HG03139 (cell line): ENCODE measurements around the gene CPNE2.
"Not testable (repeated sequence)": the region's sequence is repeated elsewhere in the genome, so short reads cannot be mapped to it uniquely, and the experiment has no call there.

ENCODE experiments used
- ATAC-seq: cut with Tn5 transposase; IDR thresholded peaks from one replicate; pipeline ENCODE4 v1.9.1; 2021; ENCODE audit not compliant: unreplicated experiment

The CPNE2 gene

GRCh38 chr16:57069635-57070370, 22.6 kb upstream of the CPNE2 start:
- ATAC-seq = no peak

DNA sequence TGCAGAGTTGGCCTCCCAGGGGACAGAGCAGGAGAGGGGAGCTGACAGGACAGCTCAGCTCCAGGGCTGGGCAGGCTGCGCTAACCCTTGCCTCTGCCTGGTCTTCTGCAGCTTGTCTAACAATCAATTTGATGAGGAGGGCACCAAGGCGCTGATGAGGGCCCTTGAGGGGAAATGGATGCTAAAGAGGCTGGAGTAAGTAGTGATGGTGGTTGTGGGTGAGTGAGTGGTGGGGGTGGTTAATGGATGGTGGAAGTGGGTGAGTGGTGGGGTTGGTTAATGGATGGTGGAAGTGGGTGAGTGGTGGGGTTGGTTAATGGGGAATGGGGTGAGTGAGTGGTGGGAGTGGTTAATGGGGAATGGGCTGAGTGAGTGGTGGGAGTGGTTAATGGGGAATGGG, 22.0 kb upstream of the CPNE2 start:
- no peak for ATAC-seq

- ATAC-seq = not testable (repeated sequence)
Observed at GRCh38 chr16:57071081-57071732, 21.2 kb upstream of the CPNE2 start.

GRCh38 chr16:57071831-57072582, 20.4 kb upstream of the CPNE2 start:
- no peak for ATAC-seq

- no peak for ATAC-seq
Observed at GRCh38 chr16:57072616-57073275, 19.6 kb upstream of the CPNE2 start.

DNA sequence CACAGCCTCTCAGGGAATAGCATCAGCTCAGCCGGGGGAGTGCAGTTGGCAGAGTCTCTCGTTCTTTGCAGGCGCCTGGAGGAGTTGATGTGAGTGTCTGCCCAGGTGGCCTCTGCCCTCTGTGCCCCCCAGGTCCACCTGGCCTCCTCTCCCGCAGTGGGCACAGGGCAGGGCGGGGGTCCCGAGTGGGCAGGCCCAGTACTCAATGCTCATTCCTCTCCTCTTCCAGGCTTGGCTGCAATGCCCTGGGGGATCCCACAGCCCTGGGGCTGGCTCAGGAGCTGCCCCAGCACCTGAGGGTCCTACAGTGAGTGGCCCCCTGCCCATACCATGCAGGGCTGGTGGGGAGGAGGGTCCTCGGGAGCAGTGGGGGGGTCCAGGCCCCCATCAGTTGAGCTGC, 14.7 kb upstream of the CPNE2 start:
- no peak for ATAC-seq

GRCh38 chr16:57081744-57082143, 10.6 kb upstream of the CPNE2 start:
- ATAC-seq = no peak

DNA sequence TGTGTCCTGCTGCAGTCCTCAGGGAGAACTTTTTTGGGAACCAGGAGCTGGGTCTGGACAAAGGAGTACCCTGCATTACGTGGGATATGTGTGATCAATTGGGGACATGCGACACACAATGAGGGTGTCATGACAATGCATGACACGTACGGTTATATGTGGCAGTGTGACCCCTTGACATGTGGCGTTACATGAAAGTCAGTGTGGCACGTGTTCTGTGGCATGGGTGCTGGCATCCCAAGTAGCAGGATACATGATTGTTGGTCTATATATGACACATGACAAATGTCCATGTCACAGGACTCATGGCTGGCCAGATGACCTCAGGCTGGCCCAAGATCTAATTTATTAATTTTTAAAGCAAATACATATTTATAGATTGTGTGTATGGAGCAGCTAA, 9.7 kb upstream of the CPNE2 start:
- no peak for ATAC-seq

GRCh38 chr16:57083485-57084126, 8.8 kb upstream of the CPNE2 start:
- no peak for ATAC-seq

- ATAC-seq = no peak
Observed at GRCh38 chr16:57084257-57084770, 8.1 kb upstream of the CPNE2 start.

GRCh38 chr16:57084996-57085395, 7.4 kb upstream of the CPNE2 start:
- ATAC-seq = no peak

DNA sequence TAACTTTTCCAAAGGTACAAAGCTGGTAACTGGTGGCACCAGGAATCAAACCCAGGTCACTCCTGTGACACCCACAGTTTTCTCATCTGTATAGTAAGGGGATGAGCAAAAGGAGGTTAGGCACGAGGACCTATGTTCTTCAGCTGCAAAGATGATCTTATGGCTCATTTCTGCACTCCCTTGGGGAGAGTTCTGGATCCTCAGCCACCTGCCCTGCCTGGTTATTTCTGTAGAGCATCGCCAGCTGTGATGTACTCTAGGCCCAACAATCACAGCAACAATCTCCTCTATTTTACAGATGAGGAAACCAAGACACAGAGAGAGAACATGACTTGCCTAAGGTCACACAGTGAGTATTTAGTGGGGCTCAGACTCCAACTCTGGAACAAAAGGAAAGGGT, 5.4 kb upstream of the CPNE2 start:
- no peak for ATAC-seq

DNA sequence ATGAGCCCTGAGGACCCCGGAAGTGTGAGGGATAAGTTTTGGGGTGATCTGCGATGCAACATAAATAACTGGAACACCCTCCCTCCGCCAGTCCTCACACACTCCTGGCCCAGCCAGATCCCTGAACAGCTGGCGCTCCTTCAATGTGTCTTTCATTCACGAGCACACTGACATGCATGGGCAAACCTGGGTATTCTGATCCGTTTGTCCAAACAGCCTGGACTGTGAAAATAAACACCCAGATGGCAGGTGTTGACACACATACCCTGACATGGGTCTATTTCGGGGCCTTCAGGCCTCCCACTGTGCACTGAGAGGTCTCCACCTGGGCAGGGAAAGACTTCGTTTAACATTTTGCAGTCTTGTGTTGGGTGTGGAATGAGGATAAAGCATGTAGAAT, 3.0 kb upstream of the CPNE2 start:
- no peak for ATAC-seq

GRCh38 chr16:57091200-57091974, 996 bp upstream of the CPNE2 start:
- no peak for ATAC-seq

GRCh38 chr16:57092786-57093411, 516 bp downstream of the CPNE2 start:
- no peak for ATAC-seq

- no peak for ATAC-seq
Observed at GRCh38 chr16:57093666-57094564, 1.5 kb downstream of the CPNE2 start.

DNA sequence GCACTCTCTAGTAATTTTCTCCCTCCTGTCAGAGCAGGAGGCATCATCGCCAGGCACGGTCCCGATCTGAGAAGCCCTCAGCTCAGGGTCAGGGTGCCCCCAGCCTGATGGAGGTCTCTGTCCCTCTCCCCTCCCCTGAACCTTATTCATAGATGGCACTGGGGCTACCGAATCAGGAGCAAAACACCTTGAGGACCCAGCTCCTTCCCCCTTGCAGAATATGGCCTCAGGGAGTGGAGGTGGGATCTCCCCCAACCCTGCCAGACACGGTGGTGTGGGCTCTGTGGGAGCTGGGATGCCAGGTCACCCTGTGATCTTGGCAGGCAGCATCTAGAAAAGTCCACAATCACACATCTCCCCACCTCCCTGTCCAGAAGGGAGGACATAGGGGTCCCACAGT, 2.5 kb downstream of the CPNE2 start:
- no peak for ATAC-seq

DNA sequence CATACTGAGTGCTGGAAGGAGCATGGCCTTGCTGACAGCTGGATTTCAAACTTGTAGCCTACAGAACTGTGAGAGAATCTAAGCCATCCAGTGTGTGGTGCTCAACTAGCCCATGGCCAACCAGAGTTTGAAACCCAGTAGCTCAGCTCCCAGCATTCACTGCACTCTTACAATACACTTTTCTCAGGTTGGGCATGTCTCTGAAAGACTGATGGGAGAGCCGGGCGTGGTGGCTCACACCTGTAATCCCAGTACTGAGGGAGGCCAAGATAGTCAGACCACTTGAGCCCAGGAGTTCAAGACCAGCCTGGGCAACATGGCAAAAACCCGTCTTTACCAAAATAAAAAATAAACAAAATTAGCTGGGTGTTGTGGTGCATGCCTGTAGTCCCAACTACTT, 3.8 kb downstream of the CPNE2 start:
- no peak for ATAC-seq

- ATAC-seq = no peak
Observed at GRCh38 chr16:57096793-57097192, 4.4 kb downstream of the CPNE2 start.
